ENCODE results near the gene EFNA3.

The EFNA3 gene

GRCh38 chr1:155092641-155093040 is 14.0 kb downstream of the EFNA3 start:
- ChIA-PET POLR2A (interaction anchor here (2.0 kb wide), 1 partner anchor 80 kb away, joined by 14 read pairs; the partner anchor contains the start of genes KRTCAP2 and TRIM46), CTCF (interaction anchor here (0.7 to 13.8 kb wide), 8 partner anchors 20 to 101 kb away, joined by 3 to 439 read pairs (median 20); partner anchors contain the start of genes EFNA1, KRTCAP2, SLC50A1 and TRIM46)
- Histone ChIP-seq H3K4me1 (ENCODE audit: control insufficient read depth, insufficient read depth, low read length) (peaks cover 4% of the 10 kb centered on the region), H3K27ac (ENCODE audit: extremely low read depth, low read depth, low read length) (no peak overlapping the region), H3K4me3 (ENCODE audit: low read depth, low read length) (no peak overlapping the region), H3K36me3 (ENCODE audit: control insufficient read depth in 2 of 2, insufficient read depth in 1 of 2, low read length in 2 of 2) (no peaks in the 10 kb centered on the region), H3K9me3 (ENCODE audit: control insufficient read depth, insufficient read depth, low read depth, low read length) (no peaks in the 10 kb centered on the region)
- 0 out of 2 replicates have a peak, but pooled peaks have one; percentile 15 for TF ChIP-seq SCRT2 (tag by site-specific recombination; IDR thresholded peaks at IDR 0.05)
- TF ChIP-seq, protein P1, sequence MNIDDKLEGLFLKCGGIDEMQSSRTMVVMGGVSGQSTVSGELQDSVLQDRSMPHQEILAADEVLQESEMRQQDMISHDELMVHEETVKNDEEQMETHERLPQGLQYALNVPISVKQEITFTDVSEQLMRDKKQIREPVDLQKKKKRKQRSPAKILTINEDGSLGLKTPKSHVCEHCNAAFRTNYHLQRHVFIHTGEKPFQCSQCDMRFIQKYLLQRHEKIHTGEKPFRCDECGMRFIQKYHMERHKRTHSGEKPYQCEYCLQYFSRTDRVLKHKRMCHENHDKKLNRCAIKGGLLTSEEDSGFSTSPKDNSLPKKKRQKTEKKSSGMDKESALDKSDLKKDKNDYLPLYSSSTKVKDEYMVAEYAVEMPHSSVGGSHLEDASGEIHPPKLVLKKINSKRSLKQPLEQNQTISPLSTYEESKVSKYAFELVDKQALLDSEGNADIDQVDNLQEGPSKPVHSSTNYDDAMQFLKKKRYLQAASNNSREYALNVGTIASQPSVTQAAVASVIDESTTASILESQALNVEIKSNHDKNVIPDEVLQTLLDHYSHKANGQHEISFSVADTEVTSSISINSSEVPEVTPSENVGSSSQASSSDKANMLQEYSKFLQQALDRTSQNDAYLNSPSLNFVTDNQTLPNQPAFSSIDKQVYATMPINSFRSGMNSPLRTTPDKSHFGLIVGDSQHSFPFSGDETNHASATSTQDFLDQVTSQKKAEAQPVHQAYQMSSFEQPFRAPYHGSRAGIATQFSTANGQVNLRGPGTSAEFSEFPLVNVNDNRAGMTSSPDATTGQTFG (tag by site-specific recombination; IDR thresholded peaks at IDR 0.05; ENCODE audit: borderline replicate concordance) = no peak

DNA sequence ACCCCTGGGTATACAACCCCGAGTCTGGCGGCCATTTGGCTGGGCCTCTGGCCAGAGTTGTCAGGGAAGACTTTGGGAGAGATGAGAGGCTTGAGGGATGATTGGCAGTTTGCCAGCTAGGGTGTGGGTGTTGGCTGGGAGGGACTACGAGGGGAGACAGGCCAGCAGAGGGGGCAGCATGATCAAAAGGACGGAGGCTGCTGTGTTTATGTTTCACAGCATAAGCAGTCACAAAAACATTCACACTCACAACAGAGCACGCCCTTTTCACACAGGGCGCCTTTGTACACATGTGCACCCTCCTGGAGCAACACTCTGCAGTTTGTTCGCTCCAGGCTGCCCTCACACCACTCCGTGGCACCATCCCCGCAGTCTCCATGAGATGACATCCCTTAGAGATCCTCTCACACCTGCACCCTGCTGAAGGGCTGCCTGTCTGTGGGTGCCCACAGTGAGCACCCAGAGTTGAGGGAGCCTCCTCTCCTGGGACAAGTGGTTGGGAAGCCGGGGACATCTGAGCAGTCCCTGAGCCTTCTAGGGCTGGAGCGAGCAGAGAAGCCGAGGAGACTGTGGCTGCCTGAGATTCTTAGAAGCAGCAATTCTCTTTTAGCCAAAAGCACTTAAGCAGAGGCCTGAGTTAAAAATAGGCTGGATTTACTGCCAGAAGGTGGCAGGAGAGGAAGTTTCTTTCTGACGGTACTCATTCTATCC is 15.4 kb downstream of the EFNA3 start:
- H3K4me3 ChIP-seq (ENCODE audit: low read depth, low read length) = no peak overlapping the region
- ChIA-PET CTCF (interaction anchor here (0.6 to 13.8 kb wide), 4 partner anchors 9 to 472 kb away, joined by 3 to 439 read pairs (median 3); partner anchors contain the start of genes KRTCAP2 and TRIM46), POLR2A (interaction anchor here (0.6 to 1.9 kb wide), 2 partner anchors 43 to 73 kb away, joined by 3 to 7 read pairs; no protein-coding TSS in a partner anchor)
- H3K4me1 ChIP-seq (ENCODE audit: control insufficient read depth, insufficient read depth, low read length) = peaks cover 4% of the 10 kb centered on the region; the same call in 1 of the 2 replicates
- H3K27ac ChIP-seq (ENCODE audit: extremely low read depth, low read depth, low read length) = peak overlapping the region; percentile 7; the same call in 1 of the 2 replicates
- no peaks in the 10 kb centered on the region for H3K36me3 ChIP-seq (ENCODE audit: control insufficient read depth in 2 of 2, insufficient read depth in 1 of 2, low read length in 2 of 2)
- H3K9me3 ChIP-seq (ENCODE audit: control insufficient read depth, insufficient read depth, low read depth, low read length) = no peaks in the 10 kb centered on the region
- TF ChIP-seq ZNF2 (tag by site-specific recombination; IDR thresholded peaks at IDR 0.05) = peak; percentile 56; the same call in 1 of the 2 replicates
- no peak for TF ChIP-seq BCL11B (tag by site-specific recombination; IDR thresholded peaks at IDR 0.05; ENCODE audit: low read depth)
- TF ChIP-seq ZNF169 (tag by site-specific recombination; IDR thresholded peaks at IDR 0.05) = no peak
- peak; percentile 72; the same call in 1 of the 2 replicates for TF ChIP-seq GLIS2 (tag by site-specific recombination; IDR thresholded peaks at IDR 0.05)
- peak; percentile 38; the same call in 1 of the 2 replicates for TF ChIP-seq ZNF660 (tag by site-specific recombination; IDR thresholded peaks at IDR 0.05)
- TF ChIP-seq PRDM10 (tag by site-specific recombination; IDR thresholded peaks at IDR 0.05) = peak; percentile 59
- 0 out of 2 replicates have a peak, but pooled peaks have one; percentile 32 for TF ChIP-seq ZFP69B (tag by site-specific recombination; IDR thresholded peaks at IDR 0.05)
- TF ChIP-seq OVOL3 (tag by site-specific recombination; IDR thresholded peaks at IDR 0.05) = no peak
- peak; percentile 88 for TF ChIP-seq PATZ1 (tag by site-specific recombination; IDR thresholded peaks at IDR 0.05)
- peak; percentile 73 for TF ChIP-seq ZBTB48 (tag by site-specific recombination; IDR thresholded peaks at IDR 0.05)
- no peak for TF ChIP-seq REPIN1 (tag by site-specific recombination; IDR thresholded peaks at IDR 0.05; ENCODE audit: low read depth)
- TF ChIP-seq ZNF610 (tag by site-specific recombination; IDR thresholded peaks at IDR 0.05; ENCODE audit: borderline replicate concordance) = 0 out of 2 replicates have a peak, but pooled peaks have one; percentile 13
- TF ChIP-seq KLF16 (tag by site-specific recombination; IDR thresholded peaks at IDR 0.05) = peak; percentile 54; the same call in 1 of the 2 replicates
- TF ChIP-seq, protein P2, sequence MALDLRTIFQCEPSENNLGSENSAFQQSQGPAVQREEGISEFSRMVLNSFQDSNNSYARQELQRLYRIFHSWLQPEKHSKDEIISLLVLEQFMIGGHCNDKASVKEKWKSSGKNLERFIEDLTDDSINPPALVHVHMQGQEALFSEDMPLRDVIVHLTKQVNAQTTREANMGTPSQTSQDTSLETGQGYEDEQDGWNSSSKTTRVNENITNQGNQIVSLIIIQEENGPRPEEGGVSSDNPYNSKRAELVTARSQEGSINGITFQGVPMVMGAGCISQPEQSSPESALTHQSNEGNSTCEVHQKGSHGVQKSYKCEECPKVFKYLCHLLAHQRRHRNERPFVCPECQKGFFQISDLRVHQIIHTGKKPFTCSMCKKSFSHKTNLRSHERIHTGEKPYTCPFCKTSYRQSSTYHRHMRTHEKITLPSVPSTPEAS (tag by site-specific recombination; IDR thresholded peaks at IDR 0.05) = no peak
- peak; percentile 32; the same call in 1 of the 2 replicates for TF ChIP-seq ZNF423 (tag by site-specific recombination; IDR thresholded peaks at IDR 0.05)
- TF ChIP-seq ZNF629 (tag by site-specific recombination; IDR thresholded peaks at IDR 0.05) = peak; percentile 19; the same call in 1 of the 2 replicates
- peak; percentile 58; the same call in 1 of the 2 replicates for TF ChIP-seq KLF7 (tag by site-specific recombination; IDR thresholded peaks at IDR 0.05; ENCODE audit: borderline replicate concordance)
- TF ChIP-seq ZNF174 (tag by site-specific recombination; IDR thresholded peaks at IDR 0.05) = no peak
- TF ChIP-seq WT1 (tag by site-specific recombination; IDR thresholded peaks at IDR 0.05) = peak; percentile 35; the same call in 1 of the 2 replicates
- no peak for TF ChIP-seq ZBTB7A (tag by site-specific recombination; IDR thresholded peaks at IDR 0.05; ENCODE audit: low read depth)
- TF ChIP-seq OSR2 (tag by site-specific recombination; IDR thresholded peaks at IDR 0.05) = 0 out of 2 replicates have a peak, but pooled peaks have one; percentile 6
- TF ChIP-seq ZIC2 (tag by site-specific recombination; IDR thresholded peaks at IDR 0.05) = peak; percentile 83

Data from HEK293 (cell line).